NCI-H1694 treated with DMSO at 0.1 percent for 48 hours (cell line): Measurements from ENCODE around the gene MMEL1.
"Not testable (repeated sequence)": the region's sequence is repeated elsewhere in the genome, so short reads cannot be mapped to it uniquely, and the experiment has no call there.

Experiments
- DNase-seq: peaks from one replicate; lab custom pipeline; 2025; lab: John Stamatoyannopoulos, UW

Gene MMEL1, protein sequence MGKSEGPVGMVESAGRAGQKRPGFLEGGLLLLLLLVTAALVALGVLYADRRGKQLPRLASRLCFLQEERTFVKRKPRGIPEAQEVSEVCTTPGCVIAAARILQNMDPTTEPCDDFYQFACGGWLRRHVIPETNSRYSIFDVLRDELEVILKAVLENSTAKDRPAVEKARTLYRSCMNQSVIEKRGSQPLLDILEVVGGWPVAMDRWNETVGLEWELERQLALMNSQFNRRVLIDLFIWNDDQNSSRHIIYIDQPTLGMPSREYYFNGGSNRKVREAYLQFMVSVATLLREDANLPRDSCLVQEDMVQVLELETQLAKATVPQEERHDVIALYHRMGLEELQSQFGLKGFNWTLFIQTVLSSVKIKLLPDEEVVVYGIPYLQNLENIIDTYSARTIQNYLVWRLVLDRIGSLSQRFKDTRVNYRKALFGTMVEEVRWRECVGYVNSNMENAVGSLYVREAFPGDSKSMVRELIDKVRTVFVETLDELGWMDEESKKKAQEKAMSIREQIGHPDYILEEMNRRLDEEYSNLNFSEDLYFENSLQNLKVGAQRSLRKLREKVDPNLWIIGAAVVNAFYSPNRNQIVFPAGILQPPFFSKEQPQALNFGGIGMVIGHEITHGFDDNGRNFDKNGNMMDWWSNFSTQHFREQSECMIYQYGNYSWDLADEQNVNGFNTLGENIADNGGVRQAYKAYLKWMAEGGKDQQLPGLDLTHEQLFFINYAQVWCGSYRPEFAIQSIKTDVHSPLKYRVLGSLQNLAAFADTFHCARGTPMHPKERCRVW

GRCh38 chr1:2632561-2633361 lies at the start of gene MMEL1:
MMEL1 (minus strand) TSS chr1:2633016; CDS start chr1:2629484, 3,532 bp downstream.
- DNase-seq: no peak

DNA sequence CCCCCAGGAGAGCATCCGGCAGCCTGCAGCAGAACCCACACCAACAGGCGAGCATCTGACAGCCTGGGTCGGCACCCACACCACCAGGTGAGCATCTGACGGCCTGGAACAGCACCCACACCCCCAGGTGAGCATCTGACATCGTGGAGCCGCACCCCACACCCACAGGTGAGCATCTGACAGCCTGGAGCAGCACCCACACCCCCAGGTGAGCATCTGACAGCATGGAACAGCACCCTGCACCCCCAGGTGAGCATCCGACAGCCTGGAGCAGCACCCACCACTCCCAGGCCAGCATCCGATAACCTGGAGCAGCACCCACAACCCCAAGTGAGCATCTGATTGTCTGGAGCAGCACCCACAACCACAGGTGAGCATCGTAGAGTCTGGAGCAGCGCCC lies 43.9 kb upstream of the MMEL1 start:
- not testable (repeated sequence) for DNase-seq

DNA sequence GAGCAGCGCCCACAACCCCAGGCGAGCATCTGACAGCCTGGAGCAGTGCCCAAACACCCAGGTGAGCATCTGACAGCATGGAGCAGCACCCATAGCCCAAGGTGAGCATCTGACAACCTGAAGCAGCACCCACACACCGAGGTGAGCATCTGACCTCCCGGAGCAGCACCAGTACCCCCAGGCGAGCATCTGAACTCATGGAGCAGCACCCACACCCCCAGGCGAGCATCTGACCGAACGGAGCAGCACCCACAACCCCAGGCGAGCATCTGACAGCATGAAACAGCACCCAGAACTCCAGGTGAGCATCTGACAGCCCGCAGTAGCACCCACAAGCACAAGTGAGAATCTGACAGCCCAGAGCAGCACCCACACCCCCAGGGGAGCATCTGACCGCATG lies 38.8 kb upstream of the MMEL1 start:
- not testable (repeated sequence) for DNase-seq

DNA sequence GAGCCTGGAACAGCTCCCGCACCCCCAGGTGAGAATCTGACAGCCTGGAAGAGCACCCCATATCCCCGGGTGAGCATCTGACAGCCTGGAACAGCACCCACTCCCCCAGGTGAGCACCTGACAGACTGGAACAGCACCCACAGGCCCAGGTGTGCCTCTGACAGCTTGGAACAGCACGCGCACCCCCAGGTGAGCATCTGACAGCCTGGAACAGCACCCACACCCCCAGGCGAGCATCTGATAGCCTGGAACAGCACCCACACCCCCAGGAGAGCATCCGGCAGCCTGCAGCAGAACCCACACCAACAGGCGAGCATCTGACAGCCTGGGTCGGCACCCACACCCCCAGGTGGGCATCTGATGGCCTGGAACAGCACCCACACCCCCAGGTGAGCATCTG lies 27.0 kb upstream of the MMEL1 start:
- not testable (repeated sequence) for DNase-seq

DNA sequence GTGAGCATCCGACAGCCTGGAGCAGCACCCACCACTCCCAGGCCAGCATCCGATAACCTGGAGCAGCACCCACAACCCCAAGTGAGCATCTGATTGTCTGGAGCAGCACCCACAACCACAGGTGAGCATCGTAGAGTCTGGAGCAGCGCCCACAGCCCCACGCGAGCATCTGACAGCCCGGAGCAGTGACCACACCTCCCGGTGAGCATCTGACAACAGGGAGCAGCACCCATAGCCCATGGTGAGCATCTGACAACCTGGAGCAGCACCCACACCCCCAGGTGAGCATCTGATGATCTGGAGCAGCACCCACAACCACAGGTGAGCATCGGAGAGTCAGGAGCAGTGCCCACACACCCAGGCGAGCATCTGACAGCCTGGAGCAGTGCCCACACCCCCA lies 25.1 kb upstream of the MMEL1 start:
- DNase-seq: not testable (repeated sequence)

DNA sequence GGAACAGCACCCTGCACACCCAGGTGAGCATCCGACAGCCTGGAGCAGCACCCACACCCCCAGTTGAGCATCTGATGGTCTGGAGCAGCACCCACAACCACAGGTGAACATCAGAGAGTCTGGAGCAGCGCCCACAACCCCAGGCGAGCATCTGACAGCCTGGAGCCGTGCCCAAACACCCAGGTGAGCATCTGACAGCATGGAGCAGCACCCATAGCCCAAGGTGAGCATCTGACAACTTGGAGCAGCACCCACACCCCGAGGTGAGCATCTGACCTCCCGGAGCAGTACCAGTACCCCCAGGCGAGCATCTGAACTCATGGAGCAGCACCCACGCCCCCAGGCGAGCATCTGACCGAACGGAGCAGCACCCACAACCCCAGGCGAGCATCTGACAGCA lies 24.3 kb upstream of the MMEL1 start:
- not testable (repeated sequence) for DNase-seq

DNA sequence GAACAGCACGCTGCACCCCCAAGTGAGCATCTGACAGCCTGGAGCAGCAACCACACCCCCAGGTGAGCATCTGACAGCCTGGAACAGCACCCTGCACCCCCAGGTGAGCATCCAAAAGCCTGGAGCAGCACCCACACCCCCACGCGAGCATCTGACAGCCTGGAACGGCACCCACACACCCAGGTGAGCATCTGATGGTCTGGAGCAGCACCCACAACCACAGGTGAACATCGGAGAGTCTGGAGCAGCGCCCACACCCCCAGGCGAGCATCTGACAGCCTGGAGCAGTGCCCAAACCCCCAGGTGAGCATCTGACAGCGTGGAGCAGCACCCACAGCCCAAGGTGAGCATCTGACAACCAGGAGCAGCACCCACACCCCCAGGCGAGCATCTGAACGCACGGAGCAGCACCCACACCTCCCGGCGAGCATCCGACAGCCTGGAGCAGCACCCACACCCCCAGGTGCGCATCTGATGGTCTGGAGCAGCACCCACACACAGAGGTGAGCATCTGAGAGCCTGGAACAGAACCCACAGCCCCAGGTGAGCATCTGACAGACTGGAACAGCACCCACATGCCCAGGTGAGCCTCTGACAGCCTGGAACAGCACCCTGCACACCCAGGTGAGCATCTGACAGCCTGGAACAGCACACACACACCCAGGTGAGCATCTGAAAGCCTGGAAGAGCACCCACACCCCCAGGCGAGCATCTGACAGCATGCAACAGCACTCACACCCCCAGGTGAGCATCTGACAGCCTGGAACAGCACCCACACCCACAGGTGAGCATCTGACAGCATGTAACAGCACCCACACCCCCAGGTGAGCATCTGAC lies 23.0 kb upstream of the MMEL1 start:
- DNase-seq: not testable (repeated sequence)

- DNase-seq: not testable (repeated sequence)
These were observed 21.7 kb upstream of the MMEL1 start for GRCh38 chr1:2654443-2654948.

DNA sequence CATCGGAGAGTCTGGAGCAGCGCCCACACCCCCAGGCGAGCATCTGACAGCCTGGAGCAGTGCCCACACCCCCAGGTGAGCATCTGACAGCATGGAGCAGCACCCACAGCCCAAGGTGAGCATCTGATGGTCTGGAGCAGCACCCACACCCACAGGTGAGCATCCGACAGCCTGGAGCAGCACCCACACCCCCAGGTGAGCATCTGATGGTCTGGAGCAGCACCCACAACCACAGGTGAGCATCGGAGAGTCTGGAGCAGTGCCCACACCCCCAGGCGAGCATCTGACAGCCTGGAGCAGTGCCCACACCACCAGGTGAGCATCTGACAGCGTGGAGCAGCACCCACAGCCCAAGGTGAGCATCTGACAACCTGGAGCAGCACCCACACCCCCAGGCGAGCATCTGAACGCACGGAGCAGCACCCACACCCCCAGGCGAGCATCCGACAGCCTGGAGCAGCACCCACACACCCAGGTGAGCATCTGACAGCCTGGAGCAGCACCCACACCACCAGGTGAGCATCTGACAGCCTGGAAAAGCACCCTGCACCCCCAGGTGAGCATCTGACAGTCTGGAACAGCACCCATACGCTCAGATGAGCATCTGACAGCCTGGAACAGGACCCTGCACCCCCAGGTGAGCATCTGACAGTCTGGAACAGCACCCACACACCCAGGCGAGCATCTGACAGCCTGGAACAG lies 21.1 kb upstream of the MMEL1 start:
- DNase-seq: not testable (repeated sequence)

- DNase-seq: not testable (repeated sequence)
These were observed 20.2 kb upstream of the MMEL1 start for GRCh38 chr1:2652926-2653571.

DNA sequence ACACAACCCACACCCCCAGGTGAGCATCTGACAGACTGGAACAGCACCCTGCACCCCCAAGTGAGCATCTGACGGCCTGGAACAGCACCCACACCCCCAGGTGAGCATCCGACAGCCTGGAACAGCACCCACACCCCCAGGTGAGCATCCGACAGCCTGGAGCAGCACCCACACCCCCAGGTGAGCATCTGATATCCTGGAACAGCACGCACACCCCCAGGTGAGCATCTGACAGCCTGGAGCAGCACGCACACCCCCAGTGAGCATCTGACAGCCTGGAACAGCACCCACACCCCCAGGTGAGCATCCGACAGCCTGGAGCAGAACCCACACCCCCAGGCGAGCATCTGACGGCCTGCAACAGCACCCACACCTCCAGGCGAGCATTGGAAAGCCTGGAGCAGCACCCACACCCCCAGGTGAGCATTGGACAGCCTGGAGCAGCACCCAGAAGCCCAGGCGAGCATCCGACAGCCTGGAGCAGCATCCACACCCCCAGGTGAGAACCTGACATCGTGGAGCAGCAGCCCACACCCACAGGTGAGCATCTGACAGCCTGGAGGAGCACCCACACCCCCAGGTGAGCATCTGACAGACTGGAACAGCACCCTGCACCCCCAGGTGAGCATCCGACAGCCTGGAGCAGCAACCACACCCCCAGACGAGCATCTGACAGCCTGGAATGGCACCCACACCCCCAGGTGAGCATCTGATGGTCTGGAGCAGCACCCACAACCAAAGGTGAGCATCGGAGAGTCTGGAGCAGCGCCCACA lies 19.5 kb upstream of the MMEL1 start:
- DNase-seq: not testable (repeated sequence)

GRCh38 chr1:2650967-2651645 lies 18.3 kb upstream of the MMEL1 start:
- DNase-seq: no peak

- no peak for DNase-seq
These were observed 14.0 kb upstream of the MMEL1 start for GRCh38 chr1:2646837-2647236.

- no peak for DNase-seq
These were observed 13.0 kb upstream of the MMEL1 start for GRCh38 chr1:2645776-2646175.

GRCh38 chr1:2645143-2645542 lies 12.3 kb upstream of the MMEL1 start:
- no peak for DNase-seq

- DNase-seq: no peak
These were observed 11.8 kb upstream of the MMEL1 start for GRCh38 chr1:2644591-2645101.

DNA sequence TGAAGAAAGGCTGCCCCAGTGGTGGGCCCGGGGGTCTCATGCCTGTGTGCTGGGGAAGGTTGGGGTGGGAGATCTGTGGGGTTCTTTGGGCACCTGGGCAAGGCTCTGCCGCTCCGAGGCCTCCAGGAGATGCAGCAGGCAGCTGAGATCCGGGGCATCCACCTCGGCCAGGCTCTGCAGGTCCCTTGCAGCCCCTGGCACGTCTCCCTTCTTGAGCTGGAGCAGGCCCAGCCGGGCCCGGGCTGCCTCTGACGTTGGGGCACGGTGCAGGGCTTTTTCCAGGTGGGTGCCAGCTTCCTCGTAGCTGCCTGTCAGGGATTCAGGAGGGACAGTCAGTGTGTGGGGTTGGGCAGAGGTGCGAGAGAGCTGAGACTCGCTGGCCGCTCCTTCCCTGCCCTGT lies 11.4 kb upstream of the MMEL1 start:
- no peak for DNase-seq

- DNase-seq: no peak
These were observed 10.7 kb upstream of the MMEL1 start for GRCh38 chr1:2643414-2644077.
